Kidney capillary endothelial cell (primary cell): ENCODE results near the gene SRRM2.
"Not testable (repeated sequence)": the region's sequence is repeated elsewhere in the genome, so short reads cannot be mapped to it uniquely, and the experiment has no call there.

Experiments
- DNase-seq: peaks from one replicate; pipeline ENCODE4 v3.0.0-alpha.2; 2018; ENCODE audit warnings: low spot score

SRRM2 gene

DNA sequence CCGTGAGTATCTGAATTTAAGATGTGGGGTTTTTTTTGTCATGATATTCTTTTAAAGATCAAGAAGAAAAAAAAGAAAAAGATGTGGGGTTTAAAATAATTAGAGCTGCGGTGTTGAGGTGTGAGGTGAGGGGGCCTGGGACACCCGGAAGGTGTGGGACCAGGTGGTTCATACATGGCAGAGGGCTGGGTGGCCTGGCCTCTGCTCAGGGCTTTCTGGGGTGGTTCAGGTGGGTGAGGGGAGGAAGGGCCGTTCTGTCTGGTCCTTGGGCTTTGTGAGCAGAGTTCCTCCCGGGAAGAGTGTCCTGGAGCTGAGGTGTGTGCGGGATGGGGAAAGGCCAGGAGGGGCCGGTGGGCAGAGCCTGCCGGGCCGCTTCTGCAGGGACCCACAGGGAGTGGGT, 37.4 kb upstream of the SRRM2 start:
- no peak for DNase-seq

DNA sequence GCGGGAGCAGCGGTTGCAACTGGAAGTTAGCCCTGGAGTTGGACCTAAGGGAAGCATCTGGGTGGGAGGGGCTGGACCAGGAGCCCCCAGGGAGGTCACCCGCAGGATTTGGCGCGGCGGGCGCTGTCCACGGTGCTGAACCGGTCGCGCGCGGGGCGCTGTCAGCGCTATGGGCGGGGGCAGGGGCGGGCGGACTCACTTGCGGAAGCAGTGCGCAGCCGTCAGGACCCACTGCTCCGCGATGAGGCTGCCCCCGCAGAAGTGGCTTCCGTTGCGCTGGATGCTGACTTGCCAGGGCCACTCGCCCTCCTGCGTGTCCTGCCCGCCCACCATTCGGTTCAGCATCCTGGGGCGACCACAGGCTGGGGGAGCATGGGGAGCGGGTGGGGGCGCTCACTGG, 36.9 kb upstream of the SRRM2 start:
- DNase-seq: peak; percentile 53

DNA sequence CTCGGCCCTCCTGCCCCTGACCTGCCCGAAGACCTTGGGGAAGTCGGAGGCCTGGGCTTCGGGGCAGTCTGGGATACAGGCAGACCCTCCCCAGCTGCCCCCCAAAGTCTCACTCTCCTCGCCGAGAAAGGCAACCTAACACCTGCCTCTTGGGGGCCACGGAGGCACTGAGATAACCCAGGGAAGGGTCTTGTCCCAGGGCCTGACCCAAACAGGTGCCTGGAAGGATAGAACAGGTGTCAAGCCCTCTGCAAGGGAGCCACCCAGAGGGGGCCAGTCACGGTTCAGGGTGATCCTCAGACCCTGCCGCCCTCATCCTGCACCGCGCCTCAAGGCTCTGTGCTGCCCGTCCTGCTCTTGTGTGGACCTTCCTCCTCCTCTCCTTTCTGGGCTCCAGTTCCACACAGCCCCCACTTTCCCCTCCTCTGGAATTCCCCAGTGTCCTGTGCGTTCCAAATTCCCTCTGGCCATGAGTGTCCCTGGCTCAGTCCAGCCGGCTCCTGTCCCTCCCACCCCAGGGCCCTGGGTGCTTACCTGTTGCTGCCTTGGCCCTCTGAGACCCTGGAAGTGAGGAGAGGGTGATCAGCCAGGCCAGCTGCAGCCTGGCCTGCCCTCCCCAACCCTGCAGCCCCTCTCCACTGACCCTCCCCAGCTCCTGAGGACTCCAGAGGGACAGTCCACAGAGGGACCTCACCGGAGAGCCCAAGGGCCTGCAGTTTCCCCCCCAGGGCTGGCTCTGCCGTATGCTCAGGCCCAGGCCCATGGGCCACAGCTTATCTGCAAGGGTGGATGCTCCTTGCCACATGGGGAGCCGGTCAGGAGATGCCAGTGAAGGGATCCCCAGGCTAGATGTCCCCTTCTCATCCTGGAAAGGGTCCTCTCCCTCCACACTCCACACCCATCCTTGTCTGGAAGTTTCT, 36.2 kb upstream of the SRRM2 start:
- DNase-seq: no peak

DNA sequence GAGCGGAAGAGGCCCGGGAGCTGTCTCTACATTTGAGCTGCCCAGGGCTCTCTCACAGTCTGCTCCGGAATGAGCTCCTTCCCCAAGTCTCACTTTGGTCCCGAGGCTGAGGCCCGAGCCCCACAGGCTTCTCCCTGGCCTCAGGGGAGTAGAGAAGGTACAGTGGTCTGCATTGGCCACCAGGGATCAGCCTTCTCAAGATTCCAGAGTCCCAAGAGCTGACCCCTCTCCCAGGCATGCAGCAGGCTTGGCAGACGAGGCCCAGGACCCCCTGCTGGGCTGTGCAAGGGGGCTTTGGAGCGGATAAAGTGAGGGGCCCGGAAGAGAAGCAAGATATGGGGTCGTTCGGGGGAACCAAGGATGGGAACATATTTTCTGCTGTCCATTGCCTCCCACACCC, 35.5 kb upstream of the SRRM2 start:
- no peak for DNase-seq

DNA sequence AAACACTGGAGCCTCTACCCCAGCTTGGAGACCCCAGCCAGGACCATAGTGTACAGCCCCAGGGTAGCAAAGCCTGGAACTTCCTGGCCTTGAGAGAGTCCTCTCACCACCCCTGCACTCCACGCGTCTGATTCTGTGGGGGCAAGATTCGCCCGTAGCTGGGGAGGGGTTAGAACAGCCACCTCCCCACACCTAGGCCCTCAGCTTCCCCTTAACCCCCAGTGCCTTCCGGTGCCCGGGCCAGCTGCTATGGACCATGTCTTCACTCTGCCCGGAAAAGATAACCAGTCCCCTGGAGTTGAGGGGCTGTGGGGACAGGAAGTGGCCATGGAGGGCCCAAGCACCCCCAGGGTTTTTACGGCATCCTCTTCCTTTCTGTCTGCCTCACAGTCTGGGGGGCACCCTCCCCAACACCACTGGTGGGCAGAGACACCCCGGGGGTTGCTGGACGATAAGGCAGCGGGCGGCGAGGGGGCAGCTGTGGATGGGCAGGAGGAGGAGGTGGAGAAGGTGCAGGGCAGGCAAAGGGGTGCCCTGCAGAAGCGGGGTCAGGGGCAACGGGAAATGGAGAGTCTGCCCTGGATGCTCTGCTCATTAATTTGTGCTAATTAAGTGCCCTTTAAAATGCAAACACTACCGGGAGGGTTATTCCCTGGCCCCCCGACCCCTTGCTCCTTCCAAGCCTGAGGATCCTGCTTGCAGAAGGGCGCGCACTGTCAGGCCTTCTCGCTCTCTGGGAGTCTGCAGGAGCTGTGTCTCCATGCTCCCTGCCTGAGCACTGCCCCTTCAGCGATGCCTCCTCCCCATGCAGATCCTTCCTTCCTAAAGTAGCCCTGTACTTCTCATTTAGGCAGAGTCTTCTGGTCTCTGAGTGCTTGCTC, 34.8 kb upstream of the SRRM2 start:
- DNase-seq: no peak

DNA sequence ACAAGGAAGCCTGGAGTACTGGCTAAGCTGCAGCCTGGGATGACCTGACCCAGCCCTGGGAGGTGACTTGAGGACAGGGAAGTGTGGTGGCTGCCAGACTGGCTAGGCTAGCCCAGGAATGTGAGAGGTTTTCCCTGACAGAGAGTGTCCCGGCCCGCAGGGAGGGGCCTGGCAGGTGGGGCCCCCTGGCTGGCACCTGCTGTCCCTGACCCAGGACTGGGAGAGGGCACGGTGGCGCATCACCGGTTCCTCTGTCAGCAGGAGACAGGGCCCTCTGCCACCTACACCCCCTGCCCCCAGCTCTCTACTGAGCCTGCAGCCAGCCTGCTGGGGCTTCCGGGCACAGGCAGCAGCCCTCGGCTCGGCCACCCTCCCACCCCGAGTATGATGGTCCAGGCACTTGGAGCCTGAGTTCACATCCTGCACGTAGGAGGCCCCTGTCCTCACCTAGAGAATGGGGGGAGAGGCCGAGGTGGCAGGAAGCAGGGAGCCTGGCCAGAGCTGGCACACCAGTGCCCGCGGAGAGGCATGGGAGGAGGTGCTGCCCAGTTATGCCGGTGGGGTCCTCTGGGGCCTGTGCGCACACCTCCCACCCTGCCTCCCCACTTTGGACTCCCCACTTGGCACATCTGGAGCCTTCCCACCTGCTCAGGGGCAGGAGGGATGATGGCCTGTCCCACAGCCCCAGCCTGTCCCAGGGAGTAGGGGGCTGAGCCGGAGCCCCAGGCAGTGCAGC, 32.9 kb upstream of the SRRM2 start:
- DNase-seq: no peak

DNA sequence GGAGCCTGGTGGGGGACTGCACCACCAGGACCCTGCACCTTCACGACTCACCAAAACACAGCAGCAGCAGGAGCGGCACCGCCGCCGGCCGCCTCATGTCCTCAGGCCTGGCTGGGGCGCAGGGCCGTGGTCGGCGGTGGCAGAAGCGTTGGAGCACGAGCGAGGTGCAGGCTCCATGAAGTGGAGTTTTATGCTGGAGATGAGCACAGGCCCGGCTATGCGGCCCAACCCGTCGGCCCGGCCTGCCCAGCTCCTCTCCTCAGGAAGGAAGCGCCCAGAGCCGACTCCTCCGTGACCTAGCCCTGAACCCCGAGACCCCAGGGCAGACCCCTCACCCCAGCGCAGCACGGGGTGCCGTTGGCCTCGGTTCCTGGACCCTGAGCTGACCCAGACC, 32.4 kb upstream of the SRRM2 start, which contains the start of gene PRSS27:
PRSS27 (minus strand) TSS at position 161 of the 394 bp plus-strand sequence; CDS start at position 97, 64 bp downstream.
- no peak for DNase-seq

DNA sequence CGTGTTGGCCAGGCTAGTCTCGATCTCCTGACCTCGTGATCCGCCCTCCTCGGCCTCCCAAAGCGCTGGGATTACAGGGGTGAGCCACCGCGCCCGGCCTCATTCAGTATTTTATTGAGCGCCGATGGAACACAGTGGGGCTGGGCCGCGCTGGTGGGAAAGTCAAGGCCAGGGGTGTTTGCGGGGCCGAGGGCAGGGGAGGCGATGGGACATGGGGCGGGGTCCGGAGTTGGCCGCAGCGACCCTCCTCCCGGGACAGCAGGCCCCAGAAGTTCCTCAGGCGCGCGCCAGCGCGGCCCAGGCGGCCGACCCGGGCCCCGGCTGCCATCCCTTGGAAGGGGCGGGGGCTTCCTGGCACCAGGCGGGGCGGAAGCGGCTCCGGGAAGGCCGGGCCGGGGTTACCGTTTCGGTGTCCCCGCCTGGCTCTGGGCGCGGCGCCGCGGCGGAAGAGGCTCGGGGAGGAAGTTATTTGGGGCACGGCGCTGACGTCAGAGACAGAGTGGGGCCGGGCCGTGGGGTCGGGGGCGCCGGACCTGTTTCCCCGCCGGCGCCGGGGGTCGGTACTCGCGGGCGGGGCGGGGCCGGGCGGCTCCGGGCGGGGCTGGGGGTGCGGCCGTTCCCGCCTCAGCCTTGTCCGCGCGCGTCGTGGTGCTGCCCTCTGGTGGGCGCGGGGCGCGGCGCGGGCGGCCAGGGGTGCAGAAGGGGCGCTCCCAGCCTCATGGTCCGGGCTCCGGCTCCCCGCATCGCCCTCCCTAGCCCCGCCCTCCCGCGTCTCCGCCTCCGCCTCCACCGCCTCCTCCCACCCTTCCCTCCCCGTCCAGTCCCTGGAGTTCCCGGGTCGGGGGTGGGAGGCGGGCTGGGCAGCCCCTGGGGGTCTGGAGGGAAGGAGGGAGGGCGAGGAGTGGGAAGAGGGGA, 31.5 kb upstream of the SRRM2 start:
- DNase-seq: peak; percentile 87

DNA sequence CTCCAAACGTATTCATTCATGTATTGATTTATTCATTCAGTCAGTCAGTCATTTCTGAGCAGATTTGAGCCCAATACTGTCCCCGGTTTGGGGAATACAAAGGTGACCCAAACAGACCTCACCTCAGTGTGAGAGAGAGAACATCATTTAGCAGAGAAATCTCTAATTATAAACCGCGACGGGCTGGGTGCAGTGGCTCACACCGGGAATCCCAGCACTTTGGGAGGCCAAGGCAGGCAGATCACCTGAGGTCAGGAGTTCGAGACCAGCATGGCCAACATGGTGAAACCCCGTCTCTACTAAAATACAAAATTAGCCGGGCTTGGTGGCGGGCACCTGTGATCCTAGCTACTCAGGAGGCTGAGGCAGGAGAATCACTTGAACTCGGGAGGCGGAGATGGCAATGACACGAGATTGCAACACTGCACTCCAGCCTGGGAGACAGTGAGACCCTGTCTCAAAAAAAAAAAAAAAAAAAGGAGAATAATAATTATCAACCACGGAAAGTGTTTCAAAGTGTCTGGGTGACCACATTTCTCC, 30.7 kb upstream of the SRRM2 start:
- DNase-seq: not testable (repeated sequence)

DNA sequence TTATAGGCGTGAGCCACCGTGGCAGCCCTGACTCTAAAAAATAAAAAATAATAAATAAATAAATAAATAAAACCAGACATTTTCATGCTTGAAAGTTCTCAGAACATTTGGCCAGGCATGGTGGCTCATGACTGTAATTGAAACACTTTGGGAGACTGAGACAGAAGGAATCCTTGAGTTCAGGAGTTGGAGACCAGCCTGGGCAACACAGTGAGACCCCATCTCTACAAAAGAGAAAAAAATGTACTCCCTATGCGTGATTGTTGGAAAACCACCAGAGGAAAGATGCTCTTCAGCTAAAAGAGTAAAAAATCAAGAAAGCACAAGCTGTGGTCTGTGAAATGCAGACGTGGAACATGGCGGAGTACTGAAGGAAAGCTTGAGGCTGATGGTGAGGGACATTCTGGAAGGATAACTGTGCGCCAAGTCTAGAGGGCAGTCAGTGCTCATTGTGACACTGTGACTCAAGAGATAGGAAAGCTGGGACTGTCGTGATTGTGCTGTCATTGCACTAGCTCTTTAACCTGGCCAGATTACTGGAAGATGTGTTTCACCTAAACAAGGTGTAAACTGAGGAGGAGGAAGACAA, 28.3 kb upstream of the SRRM2 start:
- no peak for DNase-seq

DNA sequence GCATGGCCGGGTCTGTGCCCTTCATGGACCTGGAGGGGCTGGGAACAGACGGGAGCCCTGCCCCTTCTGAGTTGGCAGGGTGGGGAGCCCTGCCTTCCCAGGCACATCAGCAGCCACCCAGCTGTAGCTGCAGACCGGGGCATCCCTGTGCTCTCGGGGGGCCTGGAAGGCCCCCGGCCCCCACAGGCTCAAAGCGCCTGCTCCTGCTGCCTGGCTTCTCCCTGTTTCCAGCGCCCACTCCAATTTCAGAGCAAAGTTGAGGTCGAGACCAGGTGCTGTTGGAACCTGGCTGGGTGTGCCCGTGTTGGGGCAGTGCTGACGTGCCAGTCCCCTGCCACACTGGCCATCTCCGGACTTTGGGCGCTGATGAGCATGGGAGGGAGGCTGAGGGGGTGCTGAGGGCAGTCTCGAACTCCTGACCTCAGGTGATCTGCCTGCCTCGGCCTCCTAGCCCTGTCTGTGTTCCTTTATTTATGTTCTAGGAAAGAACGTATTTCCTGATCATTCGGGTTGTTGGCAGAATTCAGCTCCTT, 27.6 kb upstream of the SRRM2 start:
- no peak for DNase-seq

DNA sequence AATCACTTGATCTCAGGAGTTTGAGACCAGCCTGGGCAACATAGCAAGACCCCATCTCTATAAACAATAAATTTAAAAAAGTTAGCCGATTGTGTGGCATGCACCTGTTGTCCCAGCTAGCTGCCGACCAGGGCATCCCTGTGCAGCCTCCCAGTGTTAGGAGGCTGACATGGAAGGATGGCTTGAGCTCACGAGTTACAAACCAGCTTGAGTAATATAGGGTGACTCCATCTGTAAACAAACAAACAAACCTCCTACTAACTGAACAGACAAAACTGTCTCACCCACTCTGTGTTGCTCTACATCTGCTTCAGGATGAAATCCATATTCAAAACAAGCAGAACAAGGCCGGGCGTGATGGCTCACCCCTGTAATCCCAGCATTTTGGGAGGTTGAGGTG, 25.5 kb upstream of the SRRM2 start:
- no peak for DNase-seq

DNA sequence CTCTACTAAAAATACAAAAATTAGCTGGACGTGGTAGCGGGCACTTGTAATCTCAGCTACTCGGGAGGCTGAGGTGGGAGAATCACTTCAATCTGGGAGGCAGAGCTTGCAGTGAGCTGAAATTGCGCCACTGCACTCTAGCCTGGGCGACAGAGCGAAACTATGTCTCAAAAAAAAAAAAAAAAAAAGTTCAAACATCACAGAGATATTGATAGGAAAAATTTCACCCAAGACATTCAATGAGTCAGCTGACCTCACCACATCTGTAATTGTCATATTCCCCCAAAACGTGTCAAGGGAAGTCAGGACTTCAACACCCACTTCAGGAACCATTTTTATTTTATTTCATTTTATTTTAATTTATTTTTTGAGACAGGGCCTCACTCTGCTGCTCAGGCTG, 24.4 kb upstream of the SRRM2 start:
- no peak for DNase-seq

DNA sequence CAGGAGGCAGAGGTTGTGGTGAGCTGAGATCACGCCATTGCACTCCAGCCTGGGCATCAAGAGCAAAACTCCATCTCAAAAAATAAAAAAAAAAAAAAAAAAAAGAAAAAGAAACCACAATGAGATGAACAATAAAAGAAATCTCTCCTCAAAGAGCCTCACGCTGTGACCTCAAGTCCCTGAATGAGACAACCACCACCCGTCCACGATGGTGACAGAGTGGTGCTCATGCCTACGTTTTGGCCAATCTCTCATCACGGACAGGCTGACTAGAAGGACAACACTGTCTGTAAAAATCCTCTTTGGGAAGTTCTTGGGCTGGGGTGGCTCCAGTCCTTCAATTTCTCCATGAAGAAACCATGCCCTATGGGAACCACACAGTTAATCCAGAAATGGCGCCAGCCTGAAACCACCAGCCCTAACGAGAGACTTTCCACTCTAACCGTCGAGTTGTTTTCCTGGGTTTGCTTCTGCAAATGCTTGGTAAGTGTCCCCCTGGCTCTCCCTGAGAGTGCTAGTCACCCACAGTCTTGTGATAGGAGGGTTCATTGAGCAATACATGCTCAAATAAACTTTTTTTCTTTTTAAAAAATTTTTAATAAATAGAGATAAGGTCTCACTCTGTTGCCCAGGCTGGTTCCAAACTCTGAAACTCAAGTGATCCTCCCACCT, 17.5 kb upstream of the SRRM2 start:
- DNase-seq: no peak

DNA sequence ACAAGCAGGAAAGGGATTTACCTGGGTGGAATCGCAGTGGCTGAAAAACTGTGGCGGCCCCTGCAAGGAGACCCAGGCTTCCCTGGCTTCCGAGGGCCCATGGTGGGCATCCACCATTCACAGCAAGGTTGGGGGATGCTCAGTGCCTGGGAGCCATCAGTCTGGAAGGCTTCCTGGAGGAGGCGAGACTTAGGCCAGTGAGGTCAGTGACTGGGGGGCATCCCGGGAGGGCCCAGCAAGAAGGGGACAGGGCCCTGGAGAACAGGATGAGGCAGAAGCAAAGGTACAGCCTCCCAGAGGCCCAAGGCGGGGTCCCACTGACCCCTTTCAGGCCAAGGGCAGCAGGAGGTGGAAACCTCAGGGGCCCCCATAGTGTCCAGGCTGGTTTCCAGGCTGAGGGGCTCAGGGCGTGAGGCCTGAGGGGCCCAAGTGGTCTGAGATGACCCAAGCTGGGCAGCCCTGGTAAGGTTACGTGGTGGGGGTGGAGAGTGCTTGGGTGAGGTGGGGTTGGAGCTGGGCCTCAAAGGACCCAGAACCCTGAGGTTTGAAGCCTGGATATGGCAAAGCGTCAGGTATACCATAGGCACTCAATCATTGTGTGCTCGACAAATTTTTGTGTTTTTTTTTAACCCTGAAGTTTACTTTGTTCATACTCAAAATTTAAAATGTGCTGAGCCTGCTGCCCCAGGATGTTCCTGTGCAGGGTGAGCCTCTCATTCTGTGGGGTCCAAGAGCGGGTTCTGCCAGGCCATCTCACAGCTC, 15.8 kb upstream of the SRRM2 start:
- no peak for DNase-seq

DNA sequence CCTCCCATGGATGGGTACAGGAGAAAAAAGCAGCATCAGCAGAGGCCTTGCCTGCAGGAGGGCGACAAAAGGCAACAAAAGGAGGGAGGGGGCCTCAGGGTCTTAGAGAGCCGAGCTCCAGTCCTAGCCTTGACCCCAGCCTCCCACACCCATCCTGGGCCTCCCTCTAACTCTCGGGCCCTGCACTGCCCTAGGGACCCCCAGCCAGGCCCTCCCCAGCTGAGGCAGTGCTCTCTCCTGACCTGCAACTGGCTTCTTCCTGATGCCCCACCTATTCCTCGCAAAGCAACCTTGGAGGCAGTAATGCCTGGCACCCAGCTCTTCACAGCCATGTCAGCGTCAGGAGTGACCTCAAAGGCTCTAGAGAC, 15.2 kb upstream of the SRRM2 start:
- no peak for DNase-seq

DNA sequence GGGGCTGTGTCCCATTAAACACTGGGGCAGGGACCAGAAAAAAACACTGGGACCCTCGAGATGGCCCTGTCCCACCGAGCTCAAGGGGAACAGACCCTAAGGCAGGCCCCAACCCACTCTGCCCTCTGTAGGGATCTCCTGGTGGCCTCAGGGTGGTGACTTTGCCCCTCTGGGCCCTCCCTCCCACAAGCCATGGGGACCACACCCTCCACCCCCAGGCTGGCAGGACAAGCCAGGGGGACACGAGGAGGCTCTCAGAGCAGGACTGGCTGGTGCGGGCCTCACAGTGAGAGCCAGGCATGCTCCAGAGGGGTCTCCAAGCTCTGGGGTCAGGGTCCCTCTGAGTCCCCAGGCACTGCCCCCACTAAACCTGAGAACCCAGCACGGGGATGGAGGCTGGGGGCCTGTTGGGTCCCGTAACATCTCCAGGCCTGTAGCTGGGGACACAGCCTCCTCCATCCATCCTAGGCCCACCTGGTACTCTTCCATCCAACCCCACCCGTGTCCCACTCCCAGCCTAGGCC, 14.5 kb upstream of the SRRM2 start:
- no peak for DNase-seq

DNA sequence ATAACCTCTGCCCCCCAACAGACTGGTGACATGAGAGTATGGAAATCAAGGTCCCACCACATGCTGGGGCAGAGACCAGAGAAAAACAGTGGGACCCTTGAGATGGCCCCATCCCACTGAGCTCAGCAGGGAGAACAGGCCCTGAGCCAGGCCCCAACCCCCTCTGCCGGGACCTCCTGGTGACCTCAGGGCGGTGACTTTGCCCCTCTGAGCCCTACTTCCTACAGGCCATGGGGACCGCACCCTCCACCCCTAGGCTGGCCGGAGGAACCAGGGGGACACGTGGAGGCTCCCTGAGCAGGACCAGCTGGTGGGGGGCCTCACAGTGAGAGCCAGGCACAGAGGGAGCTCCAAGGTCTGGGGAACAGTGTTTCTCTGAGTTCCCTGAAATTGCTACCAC, 13.8 kb upstream of the SRRM2 start:
- DNase-seq: no peak
